ENCODE measurements around the gene FAM227A.

The FAM227A gene

DNA sequence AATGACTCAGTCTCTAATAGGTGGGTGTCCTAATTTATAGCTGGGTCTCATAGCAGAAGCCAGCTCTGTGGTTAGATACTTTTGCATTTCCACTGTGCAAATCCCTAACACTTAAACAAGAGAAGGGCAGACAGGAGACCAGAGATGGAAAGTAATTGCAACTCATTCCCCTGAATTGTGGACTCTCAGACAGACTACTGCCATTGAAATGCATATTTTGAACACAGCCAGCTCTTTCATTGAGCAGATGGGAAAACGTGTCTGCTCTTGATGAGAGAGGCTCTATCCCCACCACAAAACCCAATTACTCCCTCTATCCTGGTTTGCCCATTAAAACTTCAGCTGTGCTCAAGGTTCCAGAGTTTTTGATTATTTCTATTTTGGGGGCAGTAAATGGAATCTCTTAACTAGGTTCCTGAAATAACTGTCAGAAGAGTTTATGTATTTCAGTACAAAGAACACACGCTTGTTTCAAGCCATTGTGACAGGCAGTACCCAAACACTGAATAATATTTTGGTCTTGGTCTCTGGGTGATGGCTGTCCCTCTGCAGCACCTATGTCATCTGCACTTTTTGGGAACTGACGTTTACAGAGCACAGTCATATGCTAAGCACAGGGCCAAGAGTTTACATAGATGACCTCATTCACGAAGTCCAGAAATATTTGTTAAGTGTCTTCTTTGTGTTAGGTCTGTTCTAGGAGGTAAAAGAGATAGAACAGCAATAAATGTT is 41.7 kb downstream of the FAM227A start:
- no peak overlapping the region for H3K4me2 ChIP-seq (ENCODE audit: low read length)
- TF ChIP-seq, protein P1, sequence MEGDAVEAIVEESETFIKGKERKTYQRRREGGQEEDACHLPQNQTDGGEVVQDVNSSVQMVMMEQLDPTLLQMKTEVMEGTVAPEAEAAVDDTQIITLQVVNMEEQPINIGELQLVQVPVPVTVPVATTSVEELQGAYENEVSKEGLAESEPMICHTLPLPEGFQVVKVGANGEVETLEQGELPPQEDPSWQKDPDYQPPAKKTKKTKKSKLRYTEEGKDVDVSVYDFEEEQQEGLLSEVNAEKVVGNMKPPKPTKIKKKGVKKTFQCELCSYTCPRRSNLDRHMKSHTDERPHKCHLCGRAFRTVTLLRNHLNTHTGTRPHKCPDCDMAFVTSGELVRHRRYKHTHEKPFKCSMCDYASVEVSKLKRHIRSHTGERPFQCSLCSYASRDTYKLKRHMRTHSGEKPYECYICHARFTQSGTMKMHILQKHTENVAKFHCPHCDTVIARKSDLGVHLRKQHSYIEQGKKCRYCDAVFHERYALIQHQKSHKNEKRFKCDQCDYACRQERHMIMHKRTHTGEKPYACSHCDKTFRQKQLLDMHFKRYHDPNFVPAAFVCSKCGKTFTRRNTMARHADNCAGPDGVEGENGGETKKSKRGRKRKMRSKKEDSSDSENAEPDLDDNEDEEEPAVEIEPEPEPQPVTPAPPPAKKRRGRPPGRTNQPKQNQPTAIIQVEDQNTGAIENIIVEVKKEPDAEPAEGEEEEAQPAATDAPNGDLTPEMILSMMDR (IDR thresholded peaks at IDR 0.05; ENCODE audit: low read depth, low read length) = no peak
- no peak for TF ChIP-seq EZH2phosphoT487 (IDR thresholded peaks at IDR 0.05; ENCODE audit: low read depth)
- no peaks in the 10 kb centered on the region for H3K9me3 ChIP-seq (ENCODE audit: insufficient read depth, low read length)
- peaks cover 4% of the 10 kb centered on the region; the same call in 1 of the 2 replicates for H3K4me1 ChIP-seq (ENCODE audit: low read length)
- no peak overlapping the region for H3K27ac ChIP-seq (ENCODE audit: low read length)
- no peak overlapping the region for H2AFZ ChIP-seq (ENCODE audit: low read depth, low read length)
- H3K4me3 ChIP-seq (ENCODE audit: low read length) = no peak overlapping the region
- H3K27me3 ChIP-seq (ENCODE audit: low read depth, low read length) = no peaks in the 10 kb centered on the region
- no peak overlapping the region for H3K9ac ChIP-seq (ENCODE audit: low read length)
- H4K20me1 ChIP-seq (ENCODE audit: insufficient read depth, low read length) = no peaks in the 10 kb centered on the region
- H3K79me2 ChIP-seq (ENCODE audit: low read length) = no peaks in the 10 kb centered on the region
- no peaks in the 10 kb centered on the region for H3K36me3 ChIP-seq (replicated peaks; ENCODE audit: low read depth, low read length)

DNA sequence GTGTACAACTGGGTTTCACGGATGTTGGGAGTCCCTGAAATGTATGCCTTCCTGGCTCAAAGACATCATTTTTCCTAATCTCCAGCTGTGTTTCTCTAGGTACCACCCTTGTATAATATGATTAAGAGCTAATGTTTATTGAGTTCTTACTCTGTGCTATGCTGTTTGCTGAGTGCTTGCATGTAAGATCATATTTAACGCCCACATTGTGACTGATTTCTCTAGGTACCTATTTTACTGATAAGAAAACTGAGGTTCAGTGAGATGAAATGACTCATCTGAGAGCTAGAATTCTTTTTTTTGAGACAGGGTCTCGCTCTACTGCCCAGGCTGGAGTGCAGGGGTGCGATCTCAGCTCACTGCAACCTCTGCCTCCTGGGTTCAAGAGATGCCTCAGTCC is 42.6 kb downstream of the FAM227A start:
- H3K79me2 ChIP-seq (ENCODE audit: low read length) = no peaks in the 10 kb centered on the region
- H3K9ac ChIP-seq (ENCODE audit: low read length) = no peak overlapping the region
- H3K4me3 ChIP-seq (ENCODE audit: low read length) = no peak overlapping the region
- H3K9me3 ChIP-seq (ENCODE audit: insufficient read depth, low read length) = no peaks in the 10 kb centered on the region
- no peak for TF ChIP-seq EZH2phosphoT487 (IDR thresholded peaks at IDR 0.05; ENCODE audit: low read depth)
- TF ChIP-seq, protein P1 (IDR thresholded peaks at IDR 0.05; ENCODE audit: low read depth, low read length) = no peak
- no peaks in the 10 kb centered on the region for H3K27me3 ChIP-seq (ENCODE audit: low read depth, low read length)
- H3K36me3 ChIP-seq (replicated peaks; ENCODE audit: low read depth, low read length) = no peaks in the 10 kb centered on the region
- no peak overlapping the region for H3K27ac ChIP-seq (ENCODE audit: low read length)
- H2AFZ ChIP-seq (ENCODE audit: low read depth, low read length) = no peak overlapping the region
- H3K4me2 ChIP-seq (ENCODE audit: low read length) = no peak overlapping the region
- H4K20me1 ChIP-seq (ENCODE audit: insufficient read depth, low read length) = no peaks in the 10 kb centered on the region
- H3K4me1 ChIP-seq (ENCODE audit: low read length) = peaks cover 4% of the 10 kb centered on the region; the same call in 1 of the 2 replicates

DNA sequence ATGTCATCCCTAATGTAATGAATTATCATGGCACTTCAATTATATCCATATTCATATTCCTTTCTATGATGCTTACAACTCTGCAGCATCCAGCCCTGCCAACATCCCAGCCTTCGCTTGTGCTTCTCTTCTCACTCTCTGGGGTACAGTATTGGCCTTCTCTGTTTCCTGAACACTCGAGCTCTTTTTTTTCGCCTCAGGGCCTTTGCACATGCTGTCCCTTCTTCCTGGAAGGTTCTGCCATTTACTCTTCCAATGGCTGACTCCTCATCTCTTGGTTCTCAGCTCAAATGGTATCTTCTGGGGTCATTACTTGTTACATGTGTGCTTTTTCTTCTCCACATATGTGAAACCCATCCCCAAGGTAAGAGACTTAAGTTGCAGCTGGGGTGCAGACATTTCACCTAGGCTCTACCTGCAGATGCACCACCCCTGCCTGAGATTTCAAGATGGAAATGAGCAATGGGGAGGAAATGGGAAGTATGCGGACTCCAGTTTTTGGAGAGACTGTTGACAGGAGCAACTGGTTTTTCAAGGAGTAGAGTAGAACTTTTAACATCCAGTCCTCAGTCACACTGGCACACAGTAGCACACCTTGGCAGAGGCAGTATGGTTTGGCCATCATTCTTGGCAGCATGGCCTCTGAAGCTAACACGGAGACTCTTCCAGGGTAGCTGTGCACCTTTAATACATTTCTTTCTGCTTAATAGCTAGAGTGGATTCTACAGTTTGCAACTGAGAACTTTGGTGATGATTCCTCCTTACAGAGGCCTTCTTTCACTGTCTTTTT is 43.8 kb downstream of the FAM227A start:
- H2AFZ ChIP-seq (ENCODE audit: low read depth, low read length) = no peak overlapping the region
- no peak overlapping the region for H3K27ac ChIP-seq (ENCODE audit: low read length)
- no peak overlapping the region for H3K4me3 ChIP-seq (ENCODE audit: low read length)
- no peaks in the 10 kb centered on the region for H3K79me2 ChIP-seq (ENCODE audit: low read length)
- H3K4me2 ChIP-seq (ENCODE audit: low read length) = no peak overlapping the region
- no peaks in the 10 kb centered on the region for H3K36me3 ChIP-seq (replicated peaks; ENCODE audit: low read depth, low read length)
- no peak overlapping the region for H3K9ac ChIP-seq (ENCODE audit: low read length)
- H3K9me3 ChIP-seq (ENCODE audit: insufficient read depth, low read length) = no peaks in the 10 kb centered on the region
- no peaks in the 10 kb centered on the region for H4K20me1 ChIP-seq (ENCODE audit: insufficient read depth, low read length)
- H3K4me1 ChIP-seq (ENCODE audit: low read length) = peaks cover 4% of the 10 kb centered on the region; the same call in 1 of the 2 replicates
- no peaks in the 10 kb centered on the region for H3K27me3 ChIP-seq (ENCODE audit: low read depth, low read length)
- TF ChIP-seq EZH2phosphoT487 (IDR thresholded peaks at IDR 0.05; ENCODE audit: low read depth) = no peak
- TF ChIP-seq, protein P1 (IDR thresholded peaks at IDR 0.05; ENCODE audit: low read depth, low read length) = no peak

DNA sequence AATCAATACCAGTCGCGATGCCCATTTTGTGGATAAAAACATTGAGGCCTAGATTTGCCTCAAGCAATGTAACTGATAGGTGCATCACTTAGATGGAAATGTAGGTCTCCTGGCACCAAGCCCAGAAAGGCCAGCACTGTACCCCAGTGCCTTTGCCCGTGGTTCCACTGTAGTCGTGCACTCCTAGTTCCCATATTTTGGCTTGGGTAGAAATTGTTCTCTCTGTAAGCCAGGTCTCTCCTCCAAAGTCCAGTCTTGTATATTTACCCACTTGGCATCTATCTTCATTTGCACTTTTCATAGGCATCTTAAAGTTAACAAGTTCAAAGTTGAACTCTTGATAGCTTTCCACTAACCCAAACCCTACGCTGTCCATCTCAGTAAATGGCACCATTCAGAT is 44.6 kb downstream of the FAM227A start:
- Histone ChIP-seq H3K36me3 (replicated peaks; ENCODE audit: low read depth, low read length) (no peaks in the 10 kb centered on the region), H2AFZ (ENCODE audit: low read depth, low read length) (no peak overlapping the region), H3K9me3 (ENCODE audit: insufficient read depth, low read length) (no peaks in the 10 kb centered on the region), H3K4me3 (ENCODE audit: low read length) (no peak overlapping the region), H3K4me2 (ENCODE audit: low read length) (no peak overlapping the region), H3K9ac (ENCODE audit: low read length) (no peak overlapping the region), H3K27ac (ENCODE audit: low read length) (no peak overlapping the region), H4K20me1 (ENCODE audit: insufficient read depth, low read length) (no peaks in the 10 kb centered on the region), H3K4me1 (ENCODE audit: low read length) (peaks cover 4% of the 10 kb centered on the region; the same call in 1 of the 2 replicates), H3K79me2 (ENCODE audit: low read length) (no peaks in the 10 kb centered on the region), H3K27me3 (ENCODE audit: low read depth, low read length) (no peaks in the 10 kb centered on the region)
- TF ChIP-seq, protein P1 (IDR thresholded peaks at IDR 0.05; ENCODE audit: low read depth, low read length) = no peak
- no peak for TF ChIP-seq EZH2phosphoT487 (IDR thresholded peaks at IDR 0.05; ENCODE audit: low read depth)

Data from OCI-LY3 (cell line).